GM19351 (cell line): ENCODE results near the gene ZRANB3.
A peak's percentile ranks its signal among the peaks of the same experiment; 100 is the strongest.
"Not testable (repeated sequence)": the region's sequence is repeated elsewhere in the genome, so short reads cannot be mapped to it uniquely, and the experiment has no call there.

Experiments
- ATAC-seq: cut with Tn5 transposase; IDR thresholded peaks from one replicate; pipeline ENCODE4 v1.9.1; 2021; ENCODE audit warnings: mild to moderate bottlenecking, moderate library complexity; ENCODE audit not compliant: unreplicated experiment

ZRANB3 gene

GRCh38 chr2:135337071-135337470, 193.9 kb downstream of the ZRANB3 start:
- no peak for ATAC-seq

- no peak for ATAC-seq
Measured at GRCh38 chr2:135335256-135335655, 195.8 kb downstream of the ZRANB3 start.

- no peak for ATAC-seq
Measured at GRCh38 chr2:135327146-135327545, 203.9 kb downstream of the ZRANB3 start.

- ATAC-seq, result no peak
Measured at GRCh38 chr2:135320465-135321355, 210.3 kb downstream of the ZRANB3 start.

- no peak for ATAC-seq
Measured at GRCh38 chr2:135318808-135319207, 212.2 kb downstream of the ZRANB3 start.

DNA sequence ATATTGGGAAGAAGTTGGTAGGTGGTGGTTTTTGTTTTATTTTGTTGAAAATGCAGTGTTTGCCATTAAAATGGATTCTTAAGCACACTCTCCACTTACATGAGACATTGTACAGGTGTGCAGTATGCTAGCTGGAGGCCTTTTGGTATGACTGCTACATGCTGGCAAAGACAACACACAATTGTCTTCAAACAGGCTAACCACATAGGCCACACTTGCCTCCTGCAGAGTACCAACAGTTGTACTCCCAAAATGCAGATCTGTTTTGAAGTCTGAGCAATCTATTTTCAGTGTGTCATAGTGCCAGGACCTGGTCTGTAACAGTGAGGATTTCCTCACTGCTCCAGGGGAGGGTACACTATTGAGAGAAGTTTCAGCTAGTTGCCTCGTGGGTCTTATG, 213.6 kb downstream of the ZRANB3 start:
- no peak for ATAC-seq

DNA sequence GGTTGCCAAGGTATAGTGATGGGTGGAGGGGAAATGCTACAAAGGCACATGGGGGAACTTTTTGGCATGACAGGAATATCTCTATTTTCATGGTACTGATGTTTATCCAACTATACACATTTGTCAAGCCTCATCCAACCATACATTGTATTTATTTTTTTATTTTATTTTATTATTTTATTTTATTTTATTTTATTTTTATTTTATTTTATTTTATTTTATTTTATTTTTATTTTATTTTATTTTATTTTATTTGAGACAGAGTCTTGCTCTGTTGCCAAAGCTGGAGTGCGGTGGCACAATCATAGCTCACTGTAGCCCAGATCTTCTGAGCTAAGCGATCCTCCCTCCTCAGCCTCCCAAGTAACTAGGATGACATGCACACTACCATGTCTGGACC, 219.1 kb downstream of the ZRANB3 start:
- ATAC-seq, result no peak

- ATAC-seq, result no peak
Measured at GRCh38 chr2:135311268-135311667, 219.8 kb downstream of the ZRANB3 start.

DNA sequence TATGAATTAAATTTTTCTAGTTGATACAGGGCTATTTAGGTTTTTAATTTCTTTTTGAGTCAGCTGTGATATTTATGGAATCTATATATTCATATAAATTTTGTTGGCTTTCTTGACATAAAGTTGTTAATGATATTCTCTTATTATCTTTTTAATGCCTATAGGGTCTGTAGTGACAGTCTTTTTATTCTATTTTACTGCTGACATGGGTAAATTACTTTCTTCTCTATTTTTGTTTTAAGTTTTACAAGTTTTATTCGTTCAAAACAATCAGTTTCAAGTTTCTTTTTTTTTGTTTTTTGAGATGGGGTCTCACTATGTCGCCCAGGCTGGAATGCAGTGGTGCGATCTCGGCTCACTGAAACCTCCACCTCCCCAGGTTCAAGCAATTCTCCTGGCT, 226.3 kb downstream of the ZRANB3 start:
- ATAC-seq, result no peak

DNA sequence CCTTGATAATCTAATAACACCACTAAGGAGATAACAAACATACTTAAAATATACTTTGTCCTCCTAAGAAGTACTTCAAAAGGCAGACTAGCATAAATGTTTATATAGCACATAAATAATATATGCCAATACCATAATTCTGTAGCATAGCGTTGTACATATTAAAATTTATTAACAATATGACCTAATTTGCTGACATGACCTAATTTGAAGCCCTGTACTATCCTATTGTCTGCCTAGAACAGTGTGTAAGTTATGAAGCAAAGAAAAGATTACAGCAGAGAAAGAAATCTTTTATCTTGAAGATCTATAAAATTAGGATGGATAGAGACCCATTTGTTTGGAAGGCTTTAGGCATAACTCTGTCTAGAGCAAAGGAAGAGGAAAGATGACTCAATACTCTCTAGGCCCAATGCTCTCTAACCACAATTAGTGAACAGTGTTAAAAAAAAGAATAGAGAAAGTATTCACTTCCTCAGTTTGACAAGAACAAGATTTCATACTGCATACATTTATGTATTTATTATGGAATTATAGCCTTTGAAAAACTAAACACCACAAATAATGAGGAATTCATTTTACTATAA, 231.3 kb downstream of the ZRANB3 start:
- ATAC-seq, result peak; percentile 75

DNA sequence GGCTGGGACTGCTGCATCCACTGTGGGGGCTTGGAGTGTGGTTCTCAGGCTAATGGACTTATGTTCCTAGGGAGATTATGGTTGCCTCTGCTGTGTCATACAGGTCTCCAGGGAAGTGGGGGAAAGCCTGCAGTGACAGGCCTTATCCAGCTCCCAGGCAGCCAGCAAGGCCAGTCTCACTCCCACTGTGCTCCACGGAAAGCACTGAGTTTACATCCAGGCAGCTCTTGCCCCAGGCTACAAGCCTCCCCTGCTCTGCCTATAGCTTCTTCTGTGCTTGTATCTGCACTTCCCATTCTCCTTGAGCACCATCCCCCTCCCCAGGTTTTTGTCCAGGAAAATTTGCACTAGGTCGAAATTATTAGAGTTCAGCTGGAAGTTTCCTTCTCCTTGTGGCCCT, 231.9 kb downstream of the ZRANB3 start:
- ATAC-seq, result no peak

GRCh38 chr2:135287121-135287520, 243.9 kb downstream of the ZRANB3 start:
- ATAC-seq, result not testable (repeated sequence)

DNA sequence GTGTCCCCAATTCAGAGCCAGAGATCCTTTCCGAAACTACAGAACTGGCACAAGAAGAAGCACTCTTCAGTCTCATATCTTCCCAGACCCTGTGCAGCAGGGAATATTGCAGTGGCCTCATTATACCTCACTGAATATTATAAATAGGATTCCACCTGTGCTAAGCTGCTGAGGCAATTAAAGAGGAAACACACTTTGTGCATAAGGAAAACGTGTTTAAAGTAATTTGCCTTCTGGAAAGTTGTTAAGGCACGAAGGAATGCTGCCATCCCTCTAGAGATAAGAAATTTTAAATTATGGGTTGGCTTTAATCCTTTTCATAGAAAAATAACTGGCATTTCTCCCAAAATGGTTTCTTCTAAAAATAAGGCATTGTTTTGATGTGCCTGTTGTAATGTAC, 245.6 kb downstream of the ZRANB3 start:
- no peak for ATAC-seq

- ATAC-seq, result no peak
Measured at GRCh38 chr2:135281379-135281778, 249.6 kb downstream of the ZRANB3 start.

DNA sequence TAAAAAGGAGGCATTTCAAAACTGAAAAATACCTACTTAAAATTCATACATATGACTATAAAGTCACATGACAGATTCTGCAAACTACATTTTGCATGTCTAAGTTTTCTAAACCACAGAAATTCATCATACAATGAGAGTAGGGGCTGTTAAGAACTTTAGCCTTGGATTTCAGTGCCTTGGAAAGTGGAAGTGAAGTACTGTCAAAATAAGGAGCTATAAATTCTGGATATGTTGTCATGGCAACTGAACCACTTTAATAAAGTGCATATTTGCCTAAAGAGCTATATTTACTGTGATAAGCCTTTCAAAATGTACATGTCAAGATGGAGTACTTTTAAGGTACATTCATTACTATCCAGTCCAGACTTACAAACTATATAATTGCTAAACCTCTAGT, 251.8 kb downstream of the ZRANB3 start:
- ATAC-seq, result no peak

DNA sequence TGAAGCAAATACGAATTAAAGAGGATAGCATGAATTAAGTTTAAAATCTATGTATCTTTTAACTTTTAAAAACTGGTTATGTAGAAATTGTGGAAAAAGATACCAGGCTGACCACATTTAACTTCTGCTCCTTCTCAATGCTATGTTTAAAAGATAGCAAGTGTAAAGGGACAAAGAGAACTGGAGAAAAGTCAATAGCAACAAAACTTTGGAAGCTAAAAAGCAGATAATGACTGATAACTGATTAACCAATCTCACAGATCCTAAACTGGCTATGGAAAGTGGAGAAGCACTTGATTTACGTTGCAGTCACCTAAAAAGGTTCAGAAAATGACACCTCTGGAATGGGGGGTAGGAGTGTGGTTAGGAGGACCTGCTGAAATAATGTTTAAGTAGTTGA, 254.5 kb downstream of the ZRANB3 start:
- no peak for ATAC-seq

DNA sequence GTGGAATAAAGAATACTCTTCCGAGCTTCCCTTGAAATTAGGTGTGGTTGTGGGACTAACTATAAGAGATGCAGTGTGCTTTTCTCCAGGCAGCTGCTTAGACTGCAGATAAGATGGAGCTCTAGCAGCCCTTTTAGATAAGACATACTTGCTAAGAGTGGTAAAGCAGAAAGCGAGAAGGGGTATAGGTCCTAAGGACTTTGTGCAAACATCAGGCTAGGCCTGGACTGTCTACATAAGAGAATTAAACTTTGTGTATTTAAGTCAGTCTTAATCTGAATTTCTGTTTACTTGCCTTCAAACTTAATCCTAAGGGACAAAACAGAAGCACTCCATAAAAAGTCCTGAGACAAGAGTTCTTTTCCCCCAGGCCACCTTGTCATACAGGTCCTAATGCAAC, 260.0 kb downstream of the ZRANB3 start:
- no peak for ATAC-seq

GRCh38 chr2:135265960-135266490, 265.0 kb downstream of the ZRANB3 start:
- no peak for ATAC-seq

DNA sequence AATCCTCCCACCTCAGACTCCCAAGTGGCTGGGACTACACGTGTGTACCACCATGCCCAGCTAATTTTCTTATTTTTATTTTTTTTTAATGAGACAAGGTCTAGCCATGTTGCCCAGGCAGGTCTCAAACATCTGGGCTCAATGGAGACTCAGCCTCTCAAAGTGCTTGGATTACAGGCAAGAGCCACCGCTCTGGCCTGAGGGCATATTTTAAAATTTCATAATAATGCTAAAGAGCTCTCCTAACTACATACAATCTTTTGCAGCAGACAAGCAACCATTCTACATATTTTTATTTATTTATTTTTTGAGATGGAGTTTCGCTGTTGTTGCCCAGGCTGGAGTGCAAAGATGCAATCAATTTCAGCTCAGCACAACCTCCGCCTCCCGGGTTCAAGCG, 271.9 kb downstream of the ZRANB3 start:
- no peak for ATAC-seq

- no peak for ATAC-seq
Measured at GRCh38 chr2:135258193-135258592, 272.8 kb downstream of the ZRANB3 start.

DNA sequence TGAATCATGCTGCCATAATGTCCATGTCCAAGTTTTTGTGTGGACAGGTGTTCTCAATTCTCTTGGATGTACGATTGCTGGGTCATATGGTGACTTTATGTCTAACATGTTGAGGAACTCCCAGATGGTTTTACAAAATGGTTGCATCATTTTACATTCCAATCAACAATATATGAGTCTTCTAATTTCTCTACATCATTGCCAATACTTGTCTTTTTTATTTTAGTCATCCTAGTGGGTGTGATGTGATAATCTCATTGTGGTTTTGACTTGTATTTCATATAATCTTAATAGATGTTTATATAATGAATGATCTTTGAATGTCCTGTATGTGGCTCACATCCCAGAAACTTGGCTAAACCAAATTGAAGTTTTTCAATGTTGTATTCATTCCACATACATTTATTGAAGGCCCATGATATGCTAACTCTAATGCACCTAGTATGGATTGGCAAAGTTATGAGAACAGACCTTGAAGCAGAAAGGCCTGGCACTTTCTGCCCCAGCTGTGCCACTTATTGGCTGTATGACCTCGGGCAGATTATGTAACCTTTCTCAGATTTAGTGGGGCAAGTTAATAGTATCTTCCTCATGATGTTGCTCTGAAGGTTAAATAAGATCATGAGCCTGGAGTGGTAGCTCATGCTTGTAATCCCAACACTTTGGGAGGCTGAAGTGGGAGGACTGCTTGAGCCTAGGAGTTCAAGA, 273.5 kb downstream of the ZRANB3 start:
- no peak for ATAC-seq
